H1 (cell line): Measurements from ENCODE around the gene SDF2L1. TPM values are rescaled to one million over a fixed set of nuclear protein-coding genes. Genes with fewer than 3 reads are reported as not detected.

Experiments used
- ASH2L ChIP-seq: fragments of 200-600, 300-600 bp; sonication (generic); IDR thresholded peaks from one replicate; pipeline ENCODE4 v1.7.1; 2017; ENCODE audit warnings: low read length
- BCL11A ChIP-seq, 2 experiments: IDR thresholded peaks; one replicate each; pipeline ENCODE4 v1.6.1; 2011; ENCODE audit warnings: low read depth in 2 of 2, low read length in 2 of 2, mild to moderate bottlenecking in 2 of 2
- BRCA1 ChIP-seq: IDR thresholded peaks from 2 replicates; pipeline ENCODE4 v1.6.1; 2012; ENCODE audit warnings: low read depth, low read length, improper control_type of control experiment
- CHD1 ChIP-seq: IDR thresholded peaks from 2 replicates; pipeline ENCODE4 v1.6.1; 2012; ENCODE audit warnings: low read depth, low read length, improper control_type of control experiment
- CHD7 ChIP-seq: fragments of 300-600 bp; sonication (generic); IDR thresholded peaks from 2 replicates; pipeline ENCODE4 v1.7.1; 2012; ENCODE audit warnings: low read length, moderate library complexity, mild to moderate bottlenecking, inconsistent platforms; ENCODE audit not compliant: insufficient replicate concordance
- NRF1 ChIP-seq: IDR thresholded peaks from 2 replicates; pipeline ENCODE4 v1.6.1; 2011; ENCODE audit warnings: mild to moderate bottlenecking, low read depth, low read length, improper control_type of control experiment
- SIN3A ChIP-seq, 2 experiments: IDR thresholded peaks in 1 of 2; conservative IDR thresholded peaks in 1 of 2; 2 replicates each; pipeline ENCODE4 v1.6.1; 2011 to 2012; ENCODE audit warnings: low read length in 2 of 2, improper control_type of control experiment in 1 of 2, low read depth in 1 of 2, mild to moderate bottlenecking in 1 of 2
- SP1 ChIP-seq: IDR thresholded peaks from 2 replicates; pipeline ENCODE4 v1.6.1; 2011; ENCODE audit warnings: low read depth, low read length
- USF2 ChIP-seq: IDR thresholded peaks from 2 replicates; pipeline ENCODE4 v1.6.1; 2011; ENCODE audit warnings: low read length, improper control_type of control experiment
- YY1 ChIP-seq: IDR thresholded peaks from 2 replicates; pipeline ENCODE4 v1.6.1; 2011; ENCODE audit warnings: low read depth, mild to moderate bottlenecking, low read length
- polyA plus RNA-seq, 7 experiments: library from polyadenylated mRNA; depleted of rRNA in 3 of 7; stranded (reverse) in 5 of 7; unstranded in 2 of 7; fragments of >200 nt in 5 of 7; fragments of 200-250 nt in 2 of 7; gene quantifications; 1 replicate in 5 of 7; 2 replicates in 1 of 7; 4 replicates in 1 of 7; pipeline versions ENCODE4 v1.2.1 to v1.2.3, GENCODE V29; 2011 to 2013; ENCODE audit warnings: missing spikeins in 2 of 7, mixed read lengths in 2 of 7
- total RNA-seq: library from RNA; stranded (reverse); fragmentation: NEBNext Ultra II Directional; extraction: Animal tissue kit (Norgen Biotek cat#: 25700); gene quantifications from 2 replicates; pipeline ENCODE4 v1.2.1, GENCODE V29; 2021

The SDF2L1 gene
- total and polyA plus RNA-seq, 2 of the 8 experiments (the other 6 are each of a cell fraction or from before 2014, with no cell fraction given), result 51.1 to 59.6 TPM

GRCh38 chr22:21659864-21660525 lies 17.9 kb downstream of the SDF2L1 start (continued):
- no peak for TF ChIP-seq CHD7
- no peak for TF ChIP-seq YY1
- no peak for TF ChIP-seq NRF1
- no peak for TF ChIP-seq USF2
- no peak for TF ChIP-seq ASH2L
- no peak for TF ChIP-seq SIN3A (conservative IDR thresholded peaks at IDR 0.05 in 1 of 2, IDR thresholded peaks at IDR 0.05 in 1 of 2; ENCODE audit: low read depth in 1 of 2, low read length in 2 of 2)
- no peak for TF ChIP-seq BRCA1
- no peak for TF ChIP-seq SP1
- no peak for TF ChIP-seq CHD1
- TF ChIP-seq BCL11A (IDR thresholded peaks at IDR 0.05; ENCODE audit: low read depth in 2 of 2, low read length in 2 of 2), result no peak
